Activated CD4-positive, alpha-beta T cell treated with anti-CD3 and anti-CD28 coated beads, Interleukin-10, Interleukin-2, amounts not matched to agents 100 ng/mL and 50 ng/mL, durations not matched to agents 16 hours and 8 hours (primary cell): ENCODE measurements around the gene NR2F1-AS1.

ENCODE experiments used
- DNase-seq: peaks from one replicate; pipeline ENCODE4 v3.0.0-alpha.2; 2020

NR2F1-AS1 gene

GRCh38 chr5:93603078-93603792, 22.2 kb upstream of the NR2F1-AS1 start:
- DNase-seq: no peak

- DNase-seq: no peak
Measured at GRCh38 chr5:93602241-93603077, 21.4 kb upstream of the NR2F1-AS1 start.

GRCh38 chr5:93601802-93602155, 20.8 kb upstream of the NR2F1-AS1 start:
- DNase-seq: no peak

GRCh38 chr5:93601071-93601801, 20.2 kb upstream of the NR2F1-AS1 start:
- no peak for DNase-seq

GRCh38 chr5:93600409-93601070, 19.5 kb upstream of the NR2F1-AS1 start:
- no peak for DNase-seq

- DNase-seq: no peak
Measured at GRCh38 chr5:93599399-93600120, 18.5 kb upstream of the NR2F1-AS1 start.

- DNase-seq: no peak
Measured at GRCh38 chr5:93599001-93599379, 18.0 kb upstream of the NR2F1-AS1 start.

GRCh38 chr5:93598091-93599000, 17.3 kb upstream of the NR2F1-AS1 start:
- DNase-seq: no peak

GRCh38 chr5:93596676-93597490, 15.9 kb upstream of the NR2F1-AS1 start:
- no peak for DNase-seq

GRCh38 chr5:93596310-93596675, 15.3 kb upstream of the NR2F1-AS1 start:
- no peak for DNase-seq

GRCh38 chr5:93595420-93596147, 14.6 kb upstream of the NR2F1-AS1 start:
- DNase-seq: no peak

- no peak for DNase-seq
Measured at GRCh38 chr5:93594591-93595419, 13.8 kb upstream of the NR2F1-AS1 start.

- no peak for DNase-seq
Measured at GRCh38 chr5:93593476-93594131, 12.6 kb upstream of the NR2F1-AS1 start.

GRCh38 chr5:93592883-93593282, 11.9 kb upstream of the NR2F1-AS1 start:
- DNase-seq: no peak

GRCh38 chr5:93591323-93591945, 10.4 kb upstream of the NR2F1-AS1 start:
- DNase-seq: no peak

- no peak for DNase-seq
Measured at GRCh38 chr5:93590493-93590892, 9.5 kb upstream of the NR2F1-AS1 start.

GRCh38 chr5:93589829-93590215, 8.8 kb upstream of the NR2F1-AS1 start:
- DNase-seq: no peak
